Peyer's patch (tissue), 4 donors: ENCODE measurements around the gene TLR1.

Experiments
- CTCF ChIP-seq, 6 experiments: fragments of 450-650 bp in 4 of 6; fragments of 200-600 bp in 2 of 6; sonication (generic) in 1 of 6; IDR thresholded peaks; one replicate each; pipeline ENCODE4 v1.5.1; 2017 to 2019; ENCODE audit warnings: antibody characterized with exemption in 6 of 6, mild to moderate bottlenecking in 3 of 6, moderate library complexity in 1 of 6
- POLR2A ChIP-seq, 2 donors: fragments of 450-650 bp; IDR thresholded peaks; one replicate each; pipeline ENCODE4 v1.5.1; 2017; ENCODE audit warnings: antibody characterized with exemption in 2 of 2, mild to moderate bottlenecking in 2 of 2, moderate library complexity in 2 of 2

- no peak for TF ChIP-seq CTCF (IDR thresholded peaks at IDR 0.05)
- no peak for TF ChIP-seq POLR2A (IDR thresholded peaks at IDR 0.05)
These were observed 9.5 kb downstream of the TLR1 start for GRCh38 chr4:38795087-38795486.
